ENCODE measurements around the gene FAAP24. TPM values are rescaled to one million over a fixed set of nuclear protein-coding genes. Genes with fewer than 3 reads are reported as not detected.
"Not testable (repeated sequence)": the region's sequence is repeated elsewhere in the genome, so short reads cannot be mapped to it uniquely, and the experiment has no call there.

The FAAP24 gene
- total RNA-seq, 4 donors from 2014 or later = 2.0 to 3.8 TPM; not detected in 2

GRCh38 chr19:32988724-32989123 is 16.7 kb downstream of the FAAP24 start:
- Histone ChIP-seq H3K4me1 (no peaks in the 10 kb centered on the region), H3K27me3 (no peaks in the 10 kb centered on the region), H3K4me3 (no peak overlapping the region), H3K27ac (no peak overlapping the region), H3K36me3 (no peaks in the 10 kb centered on the region), H3K9me3 (no peaks in the 10 kb centered on the region)
- intact Hi-C loops (cut with DNase I; ENCODE audit: low total_unique reads) = no loop called here
- TF ChIP-seq POLR2A (IDR thresholded peaks at IDR 0.05) = no peak
- DNase-seq = no peak

- DNase-seq; H3K27ac ChIP-seq; H3K27me3 ChIP-seq; intact Hi-C loops (cut with DNase I; ENCODE audit: low total_unique reads); H3K9me3 ChIP-seq; H3K4me1 ChIP-seq; H3K36me3 ChIP-seq; H3K4me3 ChIP-seq: not testable (repeated sequence)
Observed at GRCh38 chr19:32995966-32996365, 23.9 kb downstream of the FAAP24 start.

- H3K4me3 ChIP-seq; H3K27ac ChIP-seq; H3K4me1 ChIP-seq; intact Hi-C loops (cut with DNase I; ENCODE audit: low total_unique reads); H3K9me3 ChIP-seq; DNase-seq; H3K27me3 ChIP-seq; H3K36me3 ChIP-seq: not testable (repeated sequence)
Observed at GRCh38 chr19:32997061-32997464, 25.0 kb downstream of the FAAP24 start.

GRCh38 chr19:32997716-32998355 is 25.8 kb downstream of the FAAP24 start:
- H3K27me3 ChIP-seq = no peaks in the 10 kb centered on the region
- TF ChIP-seq POLR2A (IDR thresholded peaks at IDR 0.05) (no peak), CTCF (IDR thresholded peaks at IDR 0.05) (no peak)
- H3K4me3 ChIP-seq = no peak overlapping the region
- H3K36me3 ChIP-seq = no peaks in the 10 kb centered on the region
- intact Hi-C loops (cut with DNase I; ENCODE audit: low total_unique reads) = no loop called here
- no peaks in the 10 kb centered on the region for H3K4me1 ChIP-seq
- H3K27ac ChIP-seq = no peak overlapping the region
- no peak for DNase-seq
- H3K9me3 ChIP-seq = no peaks in the 10 kb centered on the region

- Histone ChIP-seq H3K27ac (no peak overlapping the region), H3K9me3 (no peaks in the 10 kb centered on the region), H3K4me1 (no peaks in the 10 kb centered on the region), H3K27me3 (no peaks in the 10 kb centered on the region), H3K4me3 (no peak overlapping the region), H3K36me3 (no peaks in the 10 kb centered on the region)
- no peak for DNase-seq
- intact Hi-C loops (cut with DNase I; ENCODE audit: low total_unique reads) = no loop called here
- TF ChIP-seq CTCF (IDR thresholded peaks at IDR 0.05) (no peak), POLR2A (IDR thresholded peaks at IDR 0.05) (no peak)
Observed at GRCh38 chr19:32998722-32999121, 26.7 kb downstream of the FAAP24 start.

GRCh38 chr19:33000510-33000909 is 28.5 kb downstream of the FAAP24 start:
- TF ChIP-seq CTCF (IDR thresholded peaks at IDR 0.05) = no peak
- no peak for TF ChIP-seq POLR2A (IDR thresholded peaks at IDR 0.05)

GRCh38 chr19:33000910-33001309 is 28.9 kb downstream of the FAAP24 start:
- Histone ChIP-seq H3K4me1 (no peaks in the 10 kb centered on the region), H3K9me3 (no peaks in the 10 kb centered on the region), H3K4me3 (no peak overlapping the region), H3K27ac (no peak overlapping the region), H3K36me3 (no peaks in the 10 kb centered on the region), H3K27me3 (no peaks in the 10 kb centered on the region)
- no peak for DNase-seq
- intact Hi-C loops (cut with DNase I; ENCODE audit: low total_unique reads) = no loop called here
- TF ChIP-seq CTCF (IDR thresholded peaks at IDR 0.05) (no peak), POLR2A (IDR thresholded peaks at IDR 0.05) (no peak)

More at GRCh38 chr19:33000510-33000909, 28.5 kb downstream of the FAAP24 start:
- H3K27ac ChIP-seq = no peak overlapping the region
- H3K4me1 ChIP-seq = no peaks in the 10 kb centered on the region
- no peaks in the 10 kb centered on the region for H3K9me3 ChIP-seq
- DNase-seq = no peak
- intact Hi-C loops (cut with DNase I; ENCODE audit: low total_unique reads) = no loop called here
- no peaks in the 10 kb centered on the region for H3K36me3 ChIP-seq
- H3K27me3 ChIP-seq = no peaks in the 10 kb centered on the region
- H3K4me3 ChIP-seq = no peak overlapping the region

- DNase-seq; H3K4me1 ChIP-seq; H3K27ac ChIP-seq; H3K9me3 ChIP-seq; intact Hi-C loops (cut with DNase I; ENCODE audit: low total_unique reads); H3K4me3 ChIP-seq; H3K36me3 ChIP-seq; H3K27me3 ChIP-seq: not testable (repeated sequence)
Observed at GRCh38 chr19:33002126-33002865, 30.3 kb downstream of the FAAP24 start.

- H3K36me3 ChIP-seq; H3K4me3 ChIP-seq; intact Hi-C loops (cut with DNase I; ENCODE audit: low total_unique reads); H3K9me3 ChIP-seq; H3K4me1 ChIP-seq; DNase-seq; H3K27ac ChIP-seq; H3K27me3 ChIP-seq: not testable (repeated sequence)
Observed at GRCh38 chr19:33003424-33004024, 31.5 kb downstream of the FAAP24 start.
